GM20000 (cell line): Measurements from ENCODE around the gene PKD1L1.

Experiments used
- DNase-seq: peaks from one replicate; pipeline ENCODE4 v3.0.0; 2012; ENCODE audit warnings: low spot score
- TF ChIP-seq, protein P1 (sequence below): IDR thresholded peaks from 2 replicates; pipeline ENCODE4 v1.5.1; 2012; ENCODE audit warnings: mild to moderate bottlenecking, control low read depth; ENCODE audit errors: extremely low read depth, missing control alignments

The PKD1L1 gene

GRCh38 chr7:47940088-47941013 lies 7.9 kb downstream of the PKD1L1 start:
- no peak for DNase-seq
- TF ChIP-seq, protein P1, sequence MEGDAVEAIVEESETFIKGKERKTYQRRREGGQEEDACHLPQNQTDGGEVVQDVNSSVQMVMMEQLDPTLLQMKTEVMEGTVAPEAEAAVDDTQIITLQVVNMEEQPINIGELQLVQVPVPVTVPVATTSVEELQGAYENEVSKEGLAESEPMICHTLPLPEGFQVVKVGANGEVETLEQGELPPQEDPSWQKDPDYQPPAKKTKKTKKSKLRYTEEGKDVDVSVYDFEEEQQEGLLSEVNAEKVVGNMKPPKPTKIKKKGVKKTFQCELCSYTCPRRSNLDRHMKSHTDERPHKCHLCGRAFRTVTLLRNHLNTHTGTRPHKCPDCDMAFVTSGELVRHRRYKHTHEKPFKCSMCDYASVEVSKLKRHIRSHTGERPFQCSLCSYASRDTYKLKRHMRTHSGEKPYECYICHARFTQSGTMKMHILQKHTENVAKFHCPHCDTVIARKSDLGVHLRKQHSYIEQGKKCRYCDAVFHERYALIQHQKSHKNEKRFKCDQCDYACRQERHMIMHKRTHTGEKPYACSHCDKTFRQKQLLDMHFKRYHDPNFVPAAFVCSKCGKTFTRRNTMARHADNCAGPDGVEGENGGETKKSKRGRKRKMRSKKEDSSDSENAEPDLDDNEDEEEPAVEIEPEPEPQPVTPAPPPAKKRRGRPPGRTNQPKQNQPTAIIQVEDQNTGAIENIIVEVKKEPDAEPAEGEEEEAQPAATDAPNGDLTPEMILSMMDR, result no peak

- TF ChIP-seq, protein P1, result no peak
- DNase-seq, result no peak
Measured at GRCh38 chr7:47939425-47940036, 8.7 kb downstream of the PKD1L1 start.

GRCh38 chr7:47938574-47939165 lies 9.6 kb downstream of the PKD1L1 start:
- DNase-seq, result no peak
- TF ChIP-seq, protein P1, result no peak

- TF ChIP-seq, protein P1, result no peak
- no peak for DNase-seq
Measured at GRCh38 chr7:47937711-47938573, 10.3 kb downstream of the PKD1L1 start.

DNA sequence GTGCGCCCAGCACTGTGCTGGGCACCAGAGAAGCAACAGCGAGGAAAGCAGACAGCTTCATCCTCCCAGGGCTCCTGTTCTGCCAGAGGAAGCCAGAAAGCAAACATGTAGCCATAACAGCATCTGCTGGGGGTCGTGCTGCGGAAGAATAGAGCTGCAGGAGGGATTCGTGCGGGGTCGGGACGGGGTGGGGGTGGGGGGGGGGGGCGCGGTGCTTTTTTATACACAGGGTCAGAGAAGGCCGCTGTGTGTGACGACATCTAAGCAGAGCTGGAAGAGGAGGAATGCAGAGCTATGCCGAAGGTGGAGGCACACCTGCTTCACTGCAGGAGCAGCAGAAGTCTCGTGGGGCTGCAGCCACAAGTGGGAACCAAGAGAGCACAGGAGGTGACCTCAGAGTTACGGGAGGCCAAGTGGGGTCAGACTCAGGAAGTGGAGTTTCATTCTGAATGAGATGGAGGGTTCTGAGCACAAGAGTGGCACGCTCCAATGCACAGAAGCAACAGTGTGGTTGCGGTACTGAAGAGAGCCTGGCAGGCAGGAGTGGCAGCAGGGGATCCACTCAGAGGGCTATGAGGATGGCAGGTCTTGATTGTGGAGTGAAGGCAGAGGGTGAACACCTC lies 11.1 kb downstream of the PKD1L1 start:
- TF ChIP-seq, protein P1, result no peak
- peak; percentile 88 for DNase-seq

DNA sequence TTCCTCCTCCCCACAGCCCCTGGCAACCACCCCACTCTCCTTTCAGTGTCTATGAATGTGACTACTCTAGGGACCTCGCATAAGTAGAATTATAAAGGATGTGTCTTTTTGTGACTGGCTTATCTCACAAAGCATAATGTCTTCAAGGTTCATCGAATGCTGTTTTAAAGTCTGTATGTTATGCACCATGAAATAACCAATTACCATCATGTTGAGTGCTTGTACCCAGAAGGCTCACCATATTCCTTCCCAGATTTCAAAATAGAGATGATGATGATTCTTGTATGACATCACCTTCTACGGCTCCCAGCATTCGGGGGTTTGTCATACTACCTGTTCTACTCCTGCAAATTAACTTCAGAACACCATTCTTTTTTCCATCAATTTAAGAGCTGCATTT lies 11.9 kb downstream of the PKD1L1 start:
- TF ChIP-seq, protein P1, result no peak
- no peak for DNase-seq
